Thyroid gland (tissue), 4 donors: ENCODE measurements around the gene TSHR. TPM values are rescaled to one million over a fixed set of nuclear protein-coding genes. Genes with fewer than 3 reads are reported as not detected.

Experiments used
- DNase-seq, 2 donors: peaks; one replicate each; pipeline ENCODE4 v3.0.0-alpha.2; 2019
- H3K27ac ChIP-seq, 3 donors: fragments of 200-600 bp; sonication (generic); 1 replicate in 2 of 3; 2 replicates in 1 of 3; pipeline ENCODE4 v1.5.1; 2016 to 2019; ENCODE audit warnings: mild to moderate bottlenecking in 1 of 3, moderate library complexity in 1 of 3
- H3K27me3 ChIP-seq: fragments of 200-600 bp; sonication (generic); one replicate; pipeline ENCODE4 v1.5.1; 2019
- H3K36me3 ChIP-seq, 2 donors: fragments of 200-600 bp; sonication (generic); one replicate each; pipeline ENCODE4 v1.5.1; 2016 to 2019
- H3K4me1 ChIP-seq, 2 donors: fragments of 200-600 bp; sonication (generic); one replicate each; pipeline ENCODE4 v1.5.1; 2017 to 2019
- H3K4me3 ChIP-seq, 3 donors: fragments of 200-600 bp; sonication (generic); replicated peaks in 1 of 3; 1 replicate in 2 of 3; 2 replicates in 1 of 3; pipeline ENCODE4 v1.5.1; 2016; ENCODE audit warnings: mild to moderate bottlenecking in 1 of 3
- H3K9me3 ChIP-seq: fragments of 200-600 bp; sonication (generic); one replicate; pipeline ENCODE4 v1.5.1; 2017
- CTCF ChIP-seq, 6 experiments: fragments of 200-600 bp in 3 of 6; fragments of 450-650 bp in 3 of 6; sonication (generic) in 3 of 6; IDR thresholded peaks; one replicate each; pipeline ENCODE4 v1.5.1; 2016 to 2019; ENCODE audit warnings: antibody characterized with exemption in 6 of 6, mild to moderate bottlenecking in 2 of 6, inconsistent platforms in 1 of 6, moderate library complexity in 1 of 6
- POLR2A ChIP-seq, 2 donors: fragments of 450-650 bp; IDR thresholded peaks; one replicate each; pipeline ENCODE4 v1.6.1; 2017; ENCODE audit warnings: antibody characterized with exemption in 2 of 2, mild to moderate bottlenecking in 2 of 2, moderate library complexity in 1 of 2
- WGBS, 2 donors: methylation state at CpG; one replicate each; pipeline ENCODE4 v1.1.5; 2017; 5-methylcytosine and 5-hydroxymethylcytosine counted together
- intact Hi-C: fragments of 100-400 bp; cut with DNase I; formaldehyde crosslinking; loops from one replicate; pipeline ENCODE4 v1.15.1; 2023
- total RNA-seq, 4 donors: library from RNA; depleted of rRNA; stranded (reverse); fragments of >200 nt; gene quantifications; one replicate each; pipeline ENCODE4 v1.2.3, GENCODE V29; 2016

TSHR gene
- total RNA-seq, 4 donors from 2014 or later = 551 to 711 (median 608) TPM

- Histone ChIP-seq H3K27ac (peak overlapping the region in 1 of 3 donors; percentile 57), H3K9me3 (no peaks in the 10 kb centered on the region), H3K4me3 (no peak overlapping the region), H3K4me1 (peaks cover 10 to 18% of the 10 kb centered on the region in 2 donors), H3K27me3 (no peaks in the 10 kb centered on the region), H3K36me3 (no peaks in the 10 kb centered on the region)
- no peak for DNase-seq
- TF ChIP-seq CTCF (IDR thresholded peaks at IDR 0.05) = no peak
- no peak for TF ChIP-seq POLR2A (IDR thresholded peaks at IDR 0.05)
- intact Hi-C loops = no loop called here
These were observed 168.4 kb downstream of the TSHR start for GRCh38 chr14:81123811-81124210.

GRCh38 chr14:81125536-81125935, 170.1 kb downstream of the TSHR start:
- intact Hi-C loops = no loop called here
- Histone ChIP-seq H3K27me3 (no peaks in the 10 kb centered on the region), H3K4me1 (peaks cover 10 to 18% of the 10 kb centered on the region in 2 donors), H3K9me3 (no peaks in the 10 kb centered on the region), H3K4me3 (no peak overlapping the region), H3K27ac (peak overlapping the region in 1 of 3 donors; percentile 44), H3K36me3 (no peaks in the 10 kb centered on the region)
- DNase-seq = peak; percentile 87 to 92
- WGBS, 2 donors = 16 to 55% methylated on average over 4 of the region's 4 CpGs
- no peak for TF ChIP-seq CTCF (IDR thresholded peaks at IDR 0.05)
- TF ChIP-seq POLR2A (IDR thresholded peaks at IDR 0.05) = peak in 1 of 2 donors; percentile 27

- H3K36me3 ChIP-seq = no peaks in the 10 kb centered on the region
- no peak for DNase-seq
- intact Hi-C loops = no loop called here
- H3K4me1 ChIP-seq = peaks cover 10 to 23% of the 10 kb centered on the region in 2 donors
- WGBS, 2 donors = 67 to 74% methylated on average over 5 of the region's 5 CpGs
- no peak overlapping the region for H3K27ac ChIP-seq
- H3K9me3 ChIP-seq = no peaks in the 10 kb centered on the region
- TF ChIP-seq POLR2A (IDR thresholded peaks at IDR 0.05) (no peak), CTCF (IDR thresholded peaks at IDR 0.05) (no peak)
- no peaks in the 10 kb centered on the region for H3K27me3 ChIP-seq
- H3K4me3 ChIP-seq = no peak overlapping the region
These were observed 172.4 kb downstream of the TSHR start for GRCh38 chr14:81127785-81128184.

- DNase-seq = no peak
- intact Hi-C loops = no loop called here
- H3K27ac ChIP-seq = peak overlapping the region in 1 of 3 donors; percentile 31
- no peaks in the 10 kb centered on the region for H3K9me3 ChIP-seq
- H3K4me1 ChIP-seq = peaks cover 7 to 23% of the 10 kb centered on the region in 2 donors
- no peaks in the 10 kb centered on the region for H3K27me3 ChIP-seq
- WGBS, 2 donors = 88 to 97% methylated on average over 1 of the region's 1 CpG
- TF ChIP-seq CTCF (IDR thresholded peaks at IDR 0.05) (no peak), POLR2A (IDR thresholded peaks at IDR 0.05) (no peak)
- H3K4me3 ChIP-seq = no peak overlapping the region
- H3K36me3 ChIP-seq = no peaks in the 10 kb centered on the region
These were observed 173.8 kb downstream of the TSHR start for GRCh38 chr14:81129242-81129641.

GRCh38 chr14:81132468-81132867, 177.0 kb downstream of the TSHR start:
- Histone ChIP-seq H3K9me3 (no peaks in the 10 kb centered on the region), H3K27me3 (no peaks in the 10 kb centered on the region), H3K27ac (peak overlapping the region in 1 of 3 donors; percentile 42), H3K36me3 (no peaks in the 10 kb centered on the region), H3K4me3 (no peak overlapping the region), H3K4me1 (peaks cover 0 to 5% of the 10 kb centered on the region in 2 donors)
- intact Hi-C loops = no loop called here
- no peak for DNase-seq
- 26 to 31% methylated on average over 3 of the region's 3 CpGs for WGBS, 2 donors
- TF ChIP-seq CTCF (IDR thresholded peaks at IDR 0.05) (no peak), POLR2A (IDR thresholded peaks at IDR 0.05) (no peak)
